Esophagus squamous epithelium (tissue), 5 donors: ENCODE results near the gene ALKBH2. TPM values are rescaled to one million over a fixed set of nuclear protein-coding genes. Genes with fewer than 3 reads are reported as not detected.
A peak's percentile ranks its signal among the peaks of the same experiment; 100 is the strongest.

Source experiments
- DNase-seq: peaks from one replicate; lab custom pipeline; 2025; lab: John Stamatoyannopoulos, UW
- H3K27ac ChIP-seq, 4 donors: fragments of 200-600 bp; sonication (generic); one replicate each; pipeline ENCODE4 v1.5.1; 2016 to 2019; ENCODE audit warnings: mild to moderate bottlenecking in 1 of 4
- H3K27me3 ChIP-seq, 4 donors: fragments of 200-600 bp; sonication (generic); 1 replicate in 3 of 4; 2 replicates in 1 of 4; pipeline versions ENCODE4 v1.5.1 to v1.6.0; 2017 to 2021; ENCODE audit warnings: antibody characterized with exemption in 1 of 4
- H3K36me3 ChIP-seq, 3 donors: fragments of 200-600 bp; sonication (generic); one replicate each; pipeline ENCODE4 v1.5.1; 2016 to 2019
- H3K4me1 ChIP-seq, 3 donors: fragments of 200-600 bp; sonication (generic); one replicate each; pipeline ENCODE4 v1.5.1; 2017 to 2019
- H3K4me3 ChIP-seq, 4 donors: fragments of 200-600 bp; sonication (generic); 1 replicate in 3 of 4; 2 replicates in 1 of 4; pipeline ENCODE4 v1.5.1; 2016 to 2019; ENCODE audit warnings: mild to moderate bottlenecking in 2 of 4, moderate library complexity in 1 of 4
- H3K9me3 ChIP-seq, 3 donors: fragments of 200-600 bp; sonication (generic); one replicate each; pipeline ENCODE4 v1.5.1; 2016 to 2019
- CTCF ChIP-seq, 6 experiments: fragments of 450-650 bp in 4 of 6; fragments of 200-600 bp in 2 of 6; sonication (generic) in 2 of 6; IDR thresholded peaks; one replicate each; pipeline ENCODE4 v1.5.1; 2016 to 2019; ENCODE audit warnings: antibody characterized with exemption in 6 of 6, mild to moderate bottlenecking in 4 of 6, moderate library complexity in 4 of 6
- POLR2A ChIP-seq, 4 donors: fragments of 450-650 bp; IDR thresholded peaks; one replicate each; pipeline ENCODE4 v1.6.1; 2017; ENCODE audit warnings: antibody characterized with exemption in 4 of 4, mild to moderate bottlenecking in 4 of 4, moderate library complexity in 3 of 4
- WGBS, 2 donors: methylation state at CpG; one replicate each; pipeline ENCODE4 v1.1.5; 2018; 5-methylcytosine and 5-hydroxymethylcytosine counted together
- intact Hi-C: fragments of 100-400 bp; cut with DNase I; formaldehyde crosslinking; loops from one replicate; pipeline ENCODE4 v1.15.0; 2022
- total RNA-seq, 4 donors: library from RNA; depleted of rRNA; stranded (reverse); fragments of >200 nt; gene quantifications; one replicate each; pipeline ENCODE4 v1.1.0, GENCODE V29; 2016
- donor health status: DM: yes; HTN: yes; CAD: no.

Gene ALKBH2
- total RNA-seq, 4 donors from 2014 or later: 7.9 to 20.6 (median 14.8) TPM

- H3K27ac ChIP-seq: peak overlapping the region in 3 of 4 donors; percentile 26 to 74 (median 66)
- H3K4me3 ChIP-seq: no peak overlapping the region
- H3K36me3 ChIP-seq: no peaks in the 10 kb centered on the region
- no peak for TF ChIP-seq POLR2A (IDR thresholded peaks at IDR 0.05)
- peak in 4 of 6 experiments; percentile 34 to 49 (median 39) for TF ChIP-seq CTCF (IDR thresholded peaks at IDR 0.05)
- H3K9me3 ChIP-seq: no peaks in the 10 kb centered on the region
- DNase-seq: no peak
- no peaks in the 10 kb centered on the region for H3K27me3 ChIP-seq
- WGBS, 2 donors: 31 to 39% methylated on average over 4 to 6 of the region's 6 CpGs
- H3K4me1 ChIP-seq: peaks cover 0 to 28% (median 11%) of the 10 kb centered on the region in 3 donors
- intact Hi-C loops: no loop called here
Measured at GRCh38 chr12:109134186-109134917, 41.1 kb upstream of the ALKBH2 start.

GRCh38 chr12:109131154-109132050 is 38.1 kb upstream of the ALKBH2 start:
- TF ChIP-seq POLR2A (IDR thresholded peaks at IDR 0.05) (no peak), CTCF (IDR thresholded peaks at IDR 0.05) (no peak)
- DNase-seq: no peak
- Histone ChIP-seq H3K4me3 (peak overlapping the region in 1 of 4 donors; percentile 28), H3K4me1 (peaks cover 0 to 26% (median 5%) of the 10 kb centered on the region in 3 donors), H3K27me3 (no peaks in the 10 kb centered on the region), H3K9me3 (no peaks in the 10 kb centered on the region), H3K27ac (peak overlapping the region in 3 of 4 donors; percentile 53 to 72 (median 60)), H3K36me3 (no peaks in the 10 kb centered on the region)
- intact Hi-C loops: no loop called here
- WGBS, 2 donors: 53 to 67% methylated on average over 22 to 23 of the region's 24 CpGs

- peaks cover 0 to 29% (median 5%) of the 10 kb centered on the region in 3 donors for H3K4me1 ChIP-seq
- TF ChIP-seq CTCF (IDR thresholded peaks at IDR 0.05): no peak
- no peak for TF ChIP-seq POLR2A (IDR thresholded peaks at IDR 0.05)
- intact Hi-C loops: no loop called here
- no peaks in the 10 kb centered on the region for H3K27me3 ChIP-seq
- H3K4me3 ChIP-seq: no peak overlapping the region
- H3K36me3 ChIP-seq: no peaks in the 10 kb centered on the region
- H3K27ac ChIP-seq: peak overlapping the region in 3 of 4 donors; percentile 53 to 72 (median 60)
- no peaks in the 10 kb centered on the region for H3K9me3 ChIP-seq
- WGBS, 2 donors: 76 to 81% methylated on average over 10 to 15 of the region's 15 CpGs
- DNase-seq: no peak
Measured at GRCh38 chr12:109130297-109131153, 37.3 kb upstream of the ALKBH2 start.

- DNase-seq: no peak
Measured at GRCh38 chr12:109127533-109128242, 34.4 kb upstream of the ALKBH2 start.

More at GRCh38 chr12:109127533-109128242, 34.4 kb upstream of the ALKBH2 start:
- H3K27me3 ChIP-seq: no peaks in the 10 kb centered on the region
- no peaks in the 10 kb centered on the region for H3K9me3 ChIP-seq
- TF ChIP-seq POLR2A (IDR thresholded peaks at IDR 0.05) (no peak), CTCF (IDR thresholded peaks at IDR 0.05) (no peak)
- H3K4me3 ChIP-seq: no peak overlapping the region
- no peaks in the 10 kb centered on the region for H3K36me3 ChIP-seq
- intact Hi-C loops: no loop called here
- 86 to 91% methylated on average over 13 of the region's 13 CpGs for WGBS, 2 donors
- H3K27ac ChIP-seq: peak overlapping the region in 2 of 4 donors; percentile 60 to 66
- peaks cover 0 to 17% (median 0%) of the 10 kb centered on the region in 3 donors for H3K4me1 ChIP-seq
